HEK293 (cell line): ENCODE data around the gene OR2AE1.

Experiments used
- CTCF ChIA-PET: fragments of 350-600 bp; formaldehyde crosslinking; extraction: SDS; loops from one replicate; lab custom pipeline; 2021; ENCODE audit warnings: antibody characterized with exemption; lab: Yijun Ruan, JAX
- POLR2A ChIA-PET: fragments of 300-600 bp; formaldehyde crosslinking; extraction: SDS; loops from one replicate; lab custom pipeline; 2020; ENCODE audit warnings: antibody characterized with exemption, inconsistent platforms; lab: Yijun Ruan, JAX
- H3K27ac ChIP-seq: fragments of 200-500 bp; sonication (Bioruptor generic); 2 replicates; pipeline ENCODE4 v1.5.1; 2014; ENCODE audit warnings: low read depth, low read length, control low read depth, inconsistent platforms; ENCODE audit errors: extremely low read depth
- H3K36me3 ChIP-seq, 2 experiments: fragments of 200-500 bp in 1 of 2; sonication (Bioruptor generic) in 1 of 2; 1 replicate in 1 of 2; 2 replicates in 1 of 2; pipeline ENCODE4 v1.5.1; 2014 to 2017; ENCODE audit warnings: inconsistent platforms in 2 of 2, low read length in 2 of 2; ENCODE audit not compliant: control insufficient read depth in 2 of 2, insufficient read depth in 1 of 2
- H3K4me1 ChIP-seq: fragments of 200-500 bp; sonication (Bioruptor generic); 2 replicates; pipeline ENCODE4 v1.5.1; 2014; ENCODE audit warnings: mild to moderate bottlenecking, low read length, inconsistent platforms; ENCODE audit not compliant: control insufficient read depth, insufficient read depth
- H3K4me3 ChIP-seq: 2 replicates; pipeline ENCODE4 v1.5.1; 2011; ENCODE audit warnings: low read depth, mild to moderate bottlenecking, control low read depth, low read length, moderate library complexity
- H3K9me3 ChIP-seq: fragments of 200-500 bp; sonication (Bioruptor generic); 2 replicates; pipeline ENCODE4 v1.5.1; 2014; ENCODE audit warnings: low read depth, low read length, inconsistent platforms; ENCODE audit not compliant: control insufficient read depth, insufficient read depth
- GFI1B ChIP-seq: fragments of 450-650 bp; formaldehyde crosslinking; IDR thresholded peaks from 2 replicates; pipeline ENCODE4 v1.5.1; 2016; ENCODE audit warnings: missing biosample characterization, missing genetic modification characterization
- HOXD13 ChIP-seq: sonication (generic); formaldehyde crosslinking; IDR thresholded peaks from 2 replicates; pipeline ENCODE4 v1.8.0; 2022; ENCODE audit warnings: missing genetic modification reagents, borderline replicate concordance
- RBAK ChIP-seq: fragments of 450-650 bp; formaldehyde crosslinking; IDR thresholded peaks from 2 replicates; pipeline ENCODE4 v1.5.1; 2016; ENCODE audit warnings: missing biosample characterization, missing genetic modification characterization
- WT1 ChIP-seq: fragments of 450-650 bp; formaldehyde crosslinking; IDR thresholded peaks from 2 replicates; pipeline ENCODE4 v1.5.1; 2016; ENCODE audit warnings: missing biosample characterization, missing genetic modification characterization
- ZFP37 ChIP-seq: fragments of 450-650 bp; formaldehyde crosslinking; IDR thresholded peaks from 2 replicates; pipeline ENCODE4 v1.5.1; 2016; ENCODE audit warnings: missing biosample characterization, missing genetic modification characterization
- ZNF146 ChIP-seq: fragments of 450-650 bp; formaldehyde crosslinking; IDR thresholded peaks from 2 replicates; pipeline ENCODE4 v1.5.1; 2016; ENCODE audit warnings: missing biosample characterization, missing genetic modification characterization
- ZNF2 ChIP-seq: fragments of 450-650 bp; formaldehyde crosslinking; IDR thresholded peaks from 2 replicates; pipeline ENCODE4 v1.5.1; 2016; ENCODE audit warnings: missing biosample characterization, missing genetic modification characterization
- ZNF221 ChIP-seq: fragments of 450-650 bp; formaldehyde crosslinking; IDR thresholded peaks from 2 replicates; pipeline ENCODE4 v1.5.1; 2017; ENCODE audit warnings: missing biosample characterization, missing genetic modification characterization, borderline replicate concordance
- ZNF280C ChIP-seq: fragments of 450-650 bp; formaldehyde crosslinking; IDR thresholded peaks from 2 replicates; pipeline ENCODE4 v1.5.1; 2016; ENCODE audit warnings: missing biosample characterization, missing genetic modification characterization
- ZNF292 ChIP-seq: fragments of 450-650 bp; formaldehyde crosslinking; IDR thresholded peaks from 2 replicates; pipeline ENCODE4 v1.5.1; 2016; ENCODE audit warnings: low read depth, missing biosample characterization, missing genetic modification characterization, borderline replicate concordance
- ZNF37A ChIP-seq: fragments of 450-650 bp; IDR thresholded peaks from 2 replicates; pipeline ENCODE4 v1.5.1; 2018; ENCODE audit warnings: missing biosample characterization, missing genetic modification characterization
- ZNF416 ChIP-seq: fragments of 450-650 bp; formaldehyde crosslinking; IDR thresholded peaks from 2 replicates; pipeline ENCODE4 v1.5.1; 2016; ENCODE audit warnings: missing biosample characterization, missing genetic modification characterization
- ZNF521 ChIP-seq: fragments of 450-650 bp; formaldehyde crosslinking; IDR thresholded peaks from 2 replicates; pipeline ENCODE4 v1.5.1; 2017; ENCODE audit warnings: missing biosample characterization, mild to moderate bottlenecking, missing genetic modification characterization
- ZNF530 ChIP-seq: fragments of 450-650 bp; formaldehyde crosslinking; IDR thresholded peaks from 2 replicates; pipeline ENCODE4 v1.5.1; 2016; ENCODE audit warnings: low read depth, missing biosample characterization, missing genetic modification characterization
- ZNF626 ChIP-seq: fragments of 450-650 bp; sonication (Bioruptor Pico); formaldehyde crosslinking; IDR thresholded peaks from 2 replicates; pipeline ENCODE4 v1.5.1; 2018; ENCODE audit warnings: missing biosample characterization, missing genetic modification characterization, inconsistent platforms
- ZNF664 ChIP-seq: fragments of 450-650 bp; formaldehyde crosslinking; IDR thresholded peaks from 2 replicates; pipeline ENCODE4 v1.5.1; 2016; ENCODE audit warnings: missing biosample characterization, missing genetic modification characterization
- ZSCAN23 ChIP-seq: fragments of 450-650 bp; formaldehyde crosslinking; IDR thresholded peaks from 2 replicates; pipeline ENCODE4 v1.5.1; 2016; ENCODE audit warnings: missing biosample characterization, missing genetic modification characterization
- TF ChIP-seq, protein P1 (sequence below): fragments of 450-650 bp; formaldehyde crosslinking; IDR thresholded peaks from 2 replicates; pipeline ENCODE4 v1.5.1; 2016; ENCODE audit warnings: missing biosample characterization, missing genetic modification characterization
- TF ChIP-seq, protein P2 (sequence below): fragments of 450-650 bp; formaldehyde crosslinking; IDR thresholded peaks from 2 replicates; pipeline ENCODE4 v1.5.1; 2016; ENCODE audit warnings: missing biosample characterization, missing genetic modification characterization, borderline replicate concordance
- TF ChIP-seq, protein P3 (sequence below): fragments of 450-650 bp; formaldehyde crosslinking; conservative IDR thresholded peaks from 2 replicates; pipeline ENCODE4 v1.5.1; 2016; ENCODE audit warnings: low read depth, missing biosample characterization, missing genetic modification characterization

The OR2AE1 gene

GRCh38 chr7:99918959-99919813 lies 42.4 kb upstream of the OR2AE1 start, which contains the start of gene TRIM4 (continued):
- TF ChIP-seq ZNF221 (tag by site-specific recombination), result no peak

GRCh38 chr7:99910976-99911375 lies 34.1 kb upstream of the OR2AE1 start:
- CTCF ChIA-PET, result interaction anchor here (0.7 to 1.3 kb wide), 4 partner anchors 9 to 307 kb away, joined by 3 to 5 read pairs (median 3); no protein-coding TSS in a partner anchor
- Histone ChIP-seq H3K4me3 (no peak overlapping the region), H3K27ac (no peak overlapping the region), H3K4me1 (no peaks in the 10 kb centered on the region), H3K9me3 (no peaks in the 10 kb centered on the region), H3K36me3 (peaks cover 23 to 40% of the 10 kb centered on the region in 2 experiments)
- POLR2A ChIA-PET, result no interaction called here
- TF ChIP-seq ZNF280C (no peak), ZNF664 (tag by site-specific recombination) (no peak), ZNF416 (no peak), ZNF2 (tag by site-specific recombination) (no peak), ZSCAN23 (tag by site-specific recombination) (no peak), ZNF530 (tag by site-specific recombination) (no peak), HOXD13 (CRISPR knock-in tag) (no peak), RBAK (tag by site-specific recombination) (no peak), WT1 (no peak), ZNF37A (tag by site-specific recombination) (no peak), ZNF521 (tag by site-specific recombination) (no peak), ZNF292 (tag by site-specific recombination) (no peak), ZNF146 (no peak), ZFP37 (no peak), ZNF626 (no peak), GFI1B (no peak)
- TF ChIP-seq, protein P1, sequence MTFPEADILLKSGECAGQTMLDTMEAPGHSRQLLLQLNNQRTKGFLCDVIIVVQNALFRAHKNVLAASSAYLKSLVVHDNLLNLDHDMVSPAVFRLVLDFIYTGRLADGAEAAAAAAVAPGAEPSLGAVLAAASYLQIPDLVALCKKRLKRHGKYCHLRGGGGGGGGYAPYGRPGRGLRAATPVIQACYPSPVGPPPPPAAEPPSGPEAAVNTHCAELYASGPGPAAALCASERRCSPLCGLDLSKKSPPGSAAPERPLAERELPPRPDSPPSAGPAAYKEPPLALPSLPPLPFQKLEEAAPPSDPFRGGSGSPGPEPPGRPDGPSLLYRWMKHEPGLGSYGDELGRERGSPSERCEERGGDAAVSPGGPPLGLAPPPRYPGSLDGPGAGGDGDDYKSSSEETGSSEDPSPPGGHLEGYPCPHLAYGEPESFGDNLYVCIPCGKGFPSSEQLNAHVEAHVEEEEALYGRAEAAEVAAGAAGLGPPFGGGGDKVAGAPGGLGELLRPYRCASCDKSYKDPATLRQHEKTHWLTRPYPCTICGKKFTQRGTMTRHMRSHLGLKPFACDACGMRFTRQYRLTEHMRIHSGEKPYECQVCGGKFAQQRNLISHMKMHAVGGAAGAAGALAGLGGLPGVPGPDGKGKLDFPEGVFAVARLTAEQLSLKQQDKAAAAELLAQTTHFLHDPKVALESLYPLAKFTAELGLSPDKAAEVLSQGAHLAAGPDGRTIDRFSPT (tag by site-specific recombination), result no peak
- TF ChIP-seq, protein P2, sequence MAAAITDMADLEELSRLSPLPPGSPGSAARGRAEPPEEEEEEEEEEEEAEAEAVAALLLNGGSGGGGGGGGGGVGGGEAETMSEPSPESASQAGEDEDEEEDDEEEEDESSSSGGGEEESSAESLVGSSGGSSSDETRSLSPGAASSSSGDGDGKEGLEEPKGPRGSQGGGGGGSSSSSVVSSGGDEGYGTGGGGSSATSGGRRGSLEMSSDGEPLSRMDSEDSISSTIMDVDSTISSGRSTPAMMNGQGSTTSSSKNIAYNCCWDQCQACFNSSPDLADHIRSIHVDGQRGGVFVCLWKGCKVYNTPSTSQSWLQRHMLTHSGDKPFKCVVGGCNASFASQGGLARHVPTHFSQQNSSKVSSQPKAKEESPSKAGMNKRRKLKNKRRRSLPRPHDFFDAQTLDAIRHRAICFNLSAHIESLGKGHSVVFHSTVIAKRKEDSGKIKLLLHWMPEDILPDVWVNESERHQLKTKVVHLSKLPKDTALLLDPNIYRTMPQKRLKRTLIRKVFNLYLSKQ (tag by site-specific recombination), result no peak
- TF ChIP-seq, protein P3, sequence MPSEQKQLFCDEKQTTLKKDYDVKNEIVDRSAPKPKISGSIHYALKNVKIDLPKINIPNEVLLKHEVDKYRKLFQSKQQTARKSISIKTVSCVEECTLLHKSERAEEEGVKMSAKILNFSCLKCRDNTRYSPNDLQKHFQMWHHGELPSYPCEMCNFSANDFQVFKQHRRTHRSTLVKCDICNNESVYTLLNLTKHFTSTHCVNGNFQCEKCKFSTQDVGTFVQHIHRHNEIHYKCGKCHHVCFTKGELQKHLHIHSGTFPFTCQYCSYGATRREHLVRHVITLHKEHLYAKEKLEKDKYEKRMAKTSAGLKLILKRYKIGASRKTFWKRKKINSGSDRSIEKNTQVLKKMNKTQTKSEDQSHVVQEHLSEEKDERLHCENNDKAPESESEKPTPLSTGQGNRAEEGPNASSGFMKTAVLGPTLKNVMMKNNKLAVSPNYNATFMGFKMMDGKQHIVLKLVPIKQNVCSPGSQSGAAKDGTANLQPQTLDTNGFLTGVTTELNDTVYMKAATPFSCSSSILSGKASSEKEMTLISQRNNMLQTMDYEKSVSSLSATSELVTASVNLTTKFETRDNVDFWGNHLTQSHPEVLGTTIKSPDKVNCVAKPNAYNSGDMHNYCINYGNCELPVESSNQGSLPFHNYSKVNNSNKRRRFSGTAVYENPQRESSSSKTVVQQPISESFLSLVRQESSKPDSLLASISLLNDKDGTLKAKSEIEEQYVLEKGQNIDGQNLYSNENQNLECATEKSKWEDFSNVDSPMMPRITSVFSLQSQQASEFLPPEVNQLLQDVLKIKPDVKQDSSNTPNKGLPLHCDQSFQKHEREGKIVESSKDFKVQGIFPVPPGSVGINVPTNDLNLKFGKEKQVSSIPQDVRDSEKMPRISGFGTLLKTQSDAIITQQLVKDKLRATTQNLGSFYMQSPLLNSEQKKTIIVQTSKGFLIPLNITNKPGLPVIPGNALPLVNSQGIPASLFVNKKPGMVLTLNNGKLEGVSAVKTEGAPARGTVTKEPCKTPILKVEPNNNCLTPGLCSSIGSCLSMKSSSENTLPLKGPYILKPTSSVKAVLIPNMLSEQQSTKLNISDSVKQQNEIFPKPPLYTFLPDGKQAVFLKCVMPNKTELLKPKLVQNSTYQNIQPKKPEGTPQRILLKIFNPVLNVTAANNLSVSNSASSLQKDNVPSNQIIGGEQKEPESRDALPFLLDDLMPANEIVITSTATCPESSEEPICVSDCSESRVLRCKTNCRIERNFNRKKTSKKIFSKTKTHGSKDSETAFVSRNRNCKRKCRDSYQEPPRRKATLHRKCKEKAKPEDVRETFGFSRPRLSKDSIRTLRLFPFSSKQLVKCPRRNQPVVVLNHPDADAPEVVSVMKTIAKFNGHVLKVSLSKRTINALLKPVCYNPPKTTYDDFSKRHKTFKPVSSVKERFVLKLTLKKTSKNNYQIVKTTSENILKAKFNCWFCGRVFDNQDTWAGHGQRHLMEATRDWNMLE, result no peak
